ENCODE results near the gene ELP4. TPM values are rescaled to one million over a fixed set of nuclear protein-coding genes. Genes with fewer than 3 reads are reported as not detected.

The ELP4 gene
- total RNA-seq, 1 experiment from 2014 or later = 19.4 TPM

DNA sequence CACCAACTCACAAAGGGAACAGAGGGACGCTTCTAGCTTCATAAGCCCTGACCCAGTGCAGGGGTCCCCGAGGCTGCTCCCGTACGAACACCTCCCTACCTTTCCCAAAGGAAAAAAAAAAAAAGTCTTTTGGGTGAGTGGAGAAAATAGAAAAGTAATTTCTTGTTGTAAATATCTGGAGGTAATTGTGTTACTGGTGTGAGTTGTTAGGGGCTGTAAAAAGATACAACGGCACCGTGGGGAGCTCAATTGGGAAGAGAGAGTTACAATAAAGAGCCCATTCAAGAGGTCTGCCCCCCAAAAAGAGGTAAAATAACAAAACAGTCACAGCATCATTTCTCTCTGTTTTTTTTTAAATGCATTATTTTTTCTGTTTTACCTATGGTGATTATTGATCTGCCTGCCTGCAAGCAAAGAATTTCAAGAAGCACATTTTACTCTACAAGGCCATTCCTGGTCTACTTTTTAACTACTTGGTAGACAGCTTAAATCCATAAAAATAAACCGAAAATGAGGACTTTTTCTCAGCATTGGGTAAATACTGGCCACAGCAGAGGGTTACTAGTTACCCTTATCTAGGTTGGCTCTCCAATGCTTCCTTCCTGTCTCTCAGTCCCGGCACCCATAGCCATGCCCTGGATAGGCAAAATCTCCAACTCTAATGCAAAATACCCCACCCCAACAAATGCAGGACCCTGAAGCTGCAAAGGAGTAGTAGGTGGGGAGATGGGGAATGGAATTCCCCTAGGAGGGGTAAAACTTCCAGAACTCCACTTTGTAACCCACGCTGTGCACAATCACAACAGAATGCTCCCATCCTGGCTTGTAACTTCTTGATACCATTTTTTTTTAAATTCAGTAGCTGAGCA is 298.5 kb downstream of the ELP4 start:
- ChIA-PET POLR2A (ENCODE audit: unreplicated experiment) (interaction anchor here (0.5 kb wide), 1 partner anchor 11 kb away, joined by 8 read pairs; no protein-coding TSS in a partner anchor), CTCF (no interaction called here)
- TF ChIP-seq EZH2 (IDR thresholded peaks at IDR 0.05; ENCODE audit: low read length, unreplicated experiment) (no peak), EZH2phosphoT487 (IDR thresholded peaks at IDR 0.05; ENCODE audit: borderline replicate concordance, low read length) (no peak)
- TF ChIP-seq, protein P1, sequence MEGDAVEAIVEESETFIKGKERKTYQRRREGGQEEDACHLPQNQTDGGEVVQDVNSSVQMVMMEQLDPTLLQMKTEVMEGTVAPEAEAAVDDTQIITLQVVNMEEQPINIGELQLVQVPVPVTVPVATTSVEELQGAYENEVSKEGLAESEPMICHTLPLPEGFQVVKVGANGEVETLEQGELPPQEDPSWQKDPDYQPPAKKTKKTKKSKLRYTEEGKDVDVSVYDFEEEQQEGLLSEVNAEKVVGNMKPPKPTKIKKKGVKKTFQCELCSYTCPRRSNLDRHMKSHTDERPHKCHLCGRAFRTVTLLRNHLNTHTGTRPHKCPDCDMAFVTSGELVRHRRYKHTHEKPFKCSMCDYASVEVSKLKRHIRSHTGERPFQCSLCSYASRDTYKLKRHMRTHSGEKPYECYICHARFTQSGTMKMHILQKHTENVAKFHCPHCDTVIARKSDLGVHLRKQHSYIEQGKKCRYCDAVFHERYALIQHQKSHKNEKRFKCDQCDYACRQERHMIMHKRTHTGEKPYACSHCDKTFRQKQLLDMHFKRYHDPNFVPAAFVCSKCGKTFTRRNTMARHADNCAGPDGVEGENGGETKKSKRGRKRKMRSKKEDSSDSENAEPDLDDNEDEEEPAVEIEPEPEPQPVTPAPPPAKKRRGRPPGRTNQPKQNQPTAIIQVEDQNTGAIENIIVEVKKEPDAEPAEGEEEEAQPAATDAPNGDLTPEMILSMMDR (conservative IDR thresholded peaks at IDR 0.05; ENCODE audit: low read depth, low read length) = no peak
- BruUV-seq (replicated peaks) = no TSS peak
- peak overlapping the region; percentile 99 for H3K4me2 ChIP-seq (ENCODE audit: low read length)
- H3F3A ChIP-seq (ENCODE audit: low read length, unreplicated experiment) = no peaks in the 10 kb centered on the region
- H3K79me2 ChIP-seq (ENCODE audit: low read length) = peaks cover 39% of the 10 kb centered on the region
- H3K36me3 ChIP-seq (ENCODE audit: low read depth, low read length) = no peaks in the 10 kb centered on the region
- H3K27me3 ChIP-seq (ENCODE audit: low read length) = no peaks in the 10 kb centered on the region
- peak overlapping the region; percentile 77 for H2AFZ ChIP-seq (ENCODE audit: low read length)
- H3K4me3 ChIP-seq (ENCODE audit: low read length) = peak overlapping the region; percentile 93
- no peak overlapping the region for H3K27ac ChIP-seq (ENCODE audit: low read length)
- no peaks in the 10 kb centered on the region for H3K9me3 ChIP-seq (ENCODE audit: low read length)
- H3K9ac ChIP-seq (ENCODE audit: low read length) = peak overlapping the region; percentile 68
- DNase-seq (no peak), ATAC-seq (no peak)
- no peaks in the 10 kb centered on the region for H3K9me2 ChIP-seq (replicated peaks; ENCODE audit: low read length)
- intact Hi-C loops (cut with micrococcal nuclease) = no loop called here
- peaks cover 29% of the 10 kb centered on the region for H3K4me1 ChIP-seq (ENCODE audit: insufficient read depth, low read length)
- no peaks in the 10 kb centered on the region for H4K20me1 ChIP-seq (ENCODE audit: low read length)

DNA sequence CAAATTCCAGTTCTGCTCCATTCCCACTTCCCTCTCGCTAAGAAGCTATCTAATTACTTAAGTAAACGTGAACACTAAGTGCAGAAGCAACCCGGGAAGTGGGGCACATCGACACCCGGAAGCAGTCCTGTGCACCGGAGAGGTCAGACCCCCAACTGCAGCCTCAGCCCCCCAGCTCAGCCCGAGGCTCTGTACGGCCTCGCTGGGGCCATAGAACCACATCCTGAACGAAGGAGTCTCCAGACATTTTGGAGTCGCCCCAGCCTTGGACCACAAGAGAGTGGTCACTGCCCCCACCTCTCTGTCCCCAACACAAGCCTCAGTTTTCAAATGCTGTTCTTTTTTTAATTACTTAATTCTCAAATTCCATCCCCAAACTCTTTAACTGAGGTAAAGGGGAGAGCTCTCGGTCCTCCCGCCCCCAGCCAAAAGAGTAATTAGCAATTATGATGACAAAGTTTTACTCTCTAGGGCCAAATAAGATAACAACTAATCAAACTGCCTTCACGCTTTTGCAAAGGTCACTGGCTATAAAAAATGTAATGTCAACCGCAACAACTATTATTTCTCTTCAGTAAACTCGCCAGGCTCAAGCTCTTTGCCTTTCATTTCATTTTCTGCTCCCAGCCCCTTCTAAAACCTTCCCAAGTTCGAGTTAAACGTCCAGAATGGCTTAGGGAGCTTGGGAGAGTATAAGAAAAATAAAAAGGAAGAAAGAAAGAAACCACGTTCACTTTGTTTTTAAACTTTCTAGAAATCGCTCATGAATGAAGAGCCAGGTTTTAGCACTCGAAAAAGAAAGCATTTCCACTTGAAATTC is 299.4 kb downstream of the ELP4 start:
- no TSS peak for BruUV-seq (replicated peaks)
- H4K20me1 ChIP-seq (ENCODE audit: low read length) = no peaks in the 10 kb centered on the region
- H3K4me1 ChIP-seq (ENCODE audit: insufficient read depth, low read length) = peaks cover 36% of the 10 kb centered on the region
- no peaks in the 10 kb centered on the region for H3F3A ChIP-seq (ENCODE audit: low read length, unreplicated experiment)
- peak overlapping the region; percentile 77 for H2AFZ ChIP-seq (ENCODE audit: low read length)
- DNase-seq = peak; percentile 31
- ChIA-PET CTCF (no interaction called here), POLR2A (ENCODE audit: unreplicated experiment) (no interaction called here)
- H3K27ac ChIP-seq (ENCODE audit: low read length) = peak overlapping the region; percentile 3; the same call in 1 of the 2 replicates
- intact Hi-C loops (cut with micrococcal nuclease) = no loop called here
- H3K4me2 ChIP-seq (ENCODE audit: low read length) = peak overlapping the region; percentile 99
- H3K4me3 ChIP-seq (ENCODE audit: low read length) = peak overlapping the region; percentile 93
- H3K9me3 ChIP-seq (ENCODE audit: low read length) = no peaks in the 10 kb centered on the region
- no peaks in the 10 kb centered on the region for H3K27me3 ChIP-seq (ENCODE audit: low read length)
- H3K9me2 ChIP-seq (replicated peaks; ENCODE audit: low read length) = no peaks in the 10 kb centered on the region
- no peak for ATAC-seq
- no peaks in the 10 kb centered on the region for H3K36me3 ChIP-seq (ENCODE audit: low read depth, low read length)
- H3K79me2 ChIP-seq (ENCODE audit: low read length) = peaks cover 39% of the 10 kb centered on the region
- peak overlapping the region; percentile 68 for H3K9ac ChIP-seq (ENCODE audit: low read length)
- no peak for TF ChIP-seq EZH2phosphoT487 (IDR thresholded peaks at IDR 0.05; ENCODE audit: borderline replicate concordance, low read length)
- TF ChIP-seq EZH2 (IDR thresholded peaks at IDR 0.05; ENCODE audit: low read length, unreplicated experiment) = no peak
- TF ChIP-seq, protein P1 (conservative IDR thresholded peaks at IDR 0.05; ENCODE audit: low read depth, low read length) = no peak

All from PC-3 (cell line).